NCI-H524 (cell line): ENCODE data around the gene EPHB2.
"Not testable (repeated sequence)": the region's sequence is repeated elsewhere in the genome, so short reads cannot be mapped to it uniquely, and the experiment has no call there.

ENCODE experiments used
- DNase-seq, 2 experiments: peaks; one replicate each; lab custom pipeline; 2025; lab: John Stamatoyannopoulos, UW

Gene EPHB2

DNA sequence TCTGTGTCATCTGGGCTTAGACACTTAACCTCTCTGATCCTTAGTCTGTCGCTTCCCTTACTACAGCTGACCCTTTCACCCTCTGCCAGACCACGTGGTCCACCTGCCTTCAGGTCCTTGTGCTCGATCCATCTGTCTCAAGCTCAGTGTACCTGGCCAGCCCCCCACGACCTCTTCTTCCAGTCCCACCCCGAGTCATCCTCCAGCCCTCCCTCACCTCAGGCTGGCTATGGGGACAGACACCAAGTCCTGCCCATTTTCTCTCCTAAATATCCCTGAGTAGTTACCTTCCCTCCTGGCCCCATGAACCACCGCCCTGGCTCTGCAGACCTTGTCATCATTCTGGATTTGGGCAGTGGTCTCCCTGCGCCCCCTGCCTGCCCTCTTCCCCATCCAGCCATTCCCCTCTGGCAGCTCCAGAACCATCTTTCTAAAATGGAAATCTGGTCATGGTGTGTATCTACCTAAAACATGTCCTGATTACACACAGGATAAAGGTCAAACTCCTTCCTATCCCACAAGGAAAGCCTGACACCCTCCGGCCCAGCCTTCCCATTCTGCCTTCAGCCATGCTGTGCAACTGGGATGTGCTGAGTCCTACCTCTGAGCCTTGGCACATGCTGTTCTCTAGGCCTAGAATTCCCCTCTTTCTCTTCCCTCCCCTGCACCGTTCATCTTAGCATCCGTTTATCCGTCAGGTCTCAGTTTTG, 107.6 kb downstream of the EPHB2 start:
- DNase-seq, result no peak

DNA sequence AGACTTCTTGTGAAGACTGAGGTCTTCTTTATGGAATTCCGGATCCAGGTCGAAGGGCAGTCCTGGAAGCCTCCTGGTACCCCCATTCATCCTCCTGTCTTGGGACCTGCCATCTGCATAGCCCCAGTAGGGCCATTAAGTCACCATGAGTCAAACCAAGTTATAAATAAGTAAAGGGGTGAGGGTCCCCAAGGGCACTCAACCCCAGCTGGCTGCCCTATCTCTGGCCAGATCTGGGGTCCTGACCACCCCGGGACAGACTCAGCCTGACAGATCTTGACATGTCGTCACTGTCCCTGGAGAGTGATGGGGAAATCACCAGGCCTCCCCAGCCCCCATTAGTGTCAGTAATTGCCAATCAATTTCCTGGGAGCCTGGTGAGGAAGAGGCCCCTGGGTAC, 108.7 kb downstream of the EPHB2 start:
- DNase-seq, result no peak

DNA sequence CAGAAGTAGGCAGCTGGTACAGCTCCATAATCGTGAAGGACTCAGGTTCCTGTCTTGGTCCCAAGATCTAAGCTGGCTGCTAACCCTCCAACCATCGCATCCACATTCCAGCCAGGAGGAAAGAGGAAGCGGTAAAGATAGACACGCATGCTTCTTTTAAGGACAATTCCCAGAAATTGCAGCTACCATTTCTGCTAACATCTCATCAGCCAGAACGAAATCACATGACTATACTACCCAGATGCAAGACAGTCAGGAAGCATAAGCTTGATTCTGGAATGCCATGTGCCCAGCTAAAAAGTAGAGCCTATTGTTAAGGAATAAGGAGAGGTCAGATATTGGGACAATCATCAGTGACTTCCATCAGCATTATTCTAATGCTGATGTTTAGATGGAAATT, 110.4 kb downstream of the EPHB2 start:
- no peak for DNase-seq

DNA sequence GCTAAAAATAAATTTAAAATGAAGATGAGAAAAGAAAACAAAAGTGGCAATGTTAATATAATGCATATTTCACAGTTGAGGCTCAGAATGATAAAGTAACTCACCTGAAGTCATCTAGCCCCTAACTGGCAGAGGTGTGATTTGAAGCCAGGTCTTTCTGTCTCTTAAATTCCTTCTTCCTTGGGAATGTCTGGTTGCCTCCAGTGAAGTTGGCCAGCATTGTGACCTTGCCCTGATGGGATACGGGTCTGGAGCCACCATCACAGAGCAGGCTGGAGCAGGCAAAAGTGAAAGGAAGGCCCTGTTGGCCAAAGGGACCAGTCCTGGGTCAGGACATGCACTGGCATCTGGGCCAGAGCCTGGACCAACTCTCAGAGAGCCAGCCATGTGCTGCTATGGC, 111.7 kb downstream of the EPHB2 start:
- DNase-seq, result no peak

DNA sequence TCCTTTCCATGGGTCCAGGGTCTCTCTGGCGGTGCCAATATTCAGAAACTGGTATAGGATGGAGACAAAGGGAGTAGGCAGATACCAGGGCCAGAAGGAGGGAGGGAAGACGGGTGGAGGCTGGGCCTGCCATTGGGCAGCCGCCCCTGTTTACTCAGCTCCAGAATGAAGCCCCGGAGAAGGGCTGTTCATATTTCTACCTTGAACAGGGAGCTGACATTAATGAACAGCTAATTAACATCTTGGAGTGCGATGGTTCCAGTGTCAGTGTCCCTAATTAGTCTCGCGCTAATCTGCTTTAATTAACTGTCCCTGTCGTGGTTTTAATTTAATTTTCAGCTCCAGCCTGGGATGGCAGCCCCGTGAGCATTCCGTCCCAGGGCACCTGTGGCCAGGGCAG, 113.8 kb downstream of the EPHB2 start:
- no peak for DNase-seq

DNA sequence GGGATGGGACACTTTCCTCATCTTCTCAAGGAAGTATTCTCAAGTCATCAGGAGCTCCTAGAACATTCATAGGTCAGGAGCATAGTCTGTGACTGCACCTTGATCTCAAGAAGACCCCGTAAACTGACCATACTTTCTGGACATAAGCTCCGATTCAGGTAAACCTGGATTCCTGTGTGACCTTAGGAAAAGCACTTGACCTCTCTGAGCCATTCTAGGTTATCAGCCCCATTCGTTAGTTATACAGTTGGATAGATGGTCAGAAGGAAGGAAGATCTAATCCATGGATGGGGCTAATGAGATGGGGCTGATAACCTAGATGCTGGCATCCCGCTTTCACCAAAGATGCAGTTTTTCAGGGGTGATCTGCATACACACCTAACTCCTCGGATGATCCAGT, 114.3 kb downstream of the EPHB2 start:
- DNase-seq, result no peak

DNA sequence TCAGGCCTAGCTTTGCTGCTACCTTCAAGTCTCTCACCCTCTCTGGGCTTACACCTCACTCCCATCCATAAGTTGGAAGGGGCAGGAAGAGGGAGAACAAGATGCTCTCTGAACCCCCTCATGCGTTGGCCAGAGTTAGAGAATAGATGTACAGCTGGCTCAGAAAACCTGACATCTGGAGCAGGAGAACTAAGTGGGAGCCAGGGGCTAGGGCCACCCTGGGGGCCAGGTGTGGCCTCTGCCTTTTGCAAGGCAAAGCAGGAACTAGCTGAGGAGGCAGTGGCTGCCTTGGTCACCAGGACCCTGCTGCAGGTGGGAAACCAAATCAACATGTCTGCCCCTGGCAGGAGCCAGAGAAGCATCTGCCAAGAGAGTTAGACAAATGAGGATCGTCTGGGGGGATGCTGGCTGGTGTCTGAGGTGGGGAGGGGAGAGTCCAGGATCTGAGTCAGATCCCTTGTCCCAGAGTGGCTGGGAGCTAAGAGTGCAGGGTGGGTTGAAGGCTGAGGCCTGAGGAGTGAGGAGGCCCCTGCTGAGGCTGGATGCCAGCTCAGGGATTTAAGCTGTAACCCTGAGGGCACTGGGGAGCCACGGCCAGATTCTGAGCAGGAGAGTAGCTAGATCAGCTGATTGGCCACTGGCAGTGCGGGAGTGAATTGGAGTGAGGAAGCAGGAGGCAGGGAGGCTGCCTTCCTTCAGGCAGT, 115.0 kb downstream of the EPHB2 start:
- no peak for DNase-seq

DNA sequence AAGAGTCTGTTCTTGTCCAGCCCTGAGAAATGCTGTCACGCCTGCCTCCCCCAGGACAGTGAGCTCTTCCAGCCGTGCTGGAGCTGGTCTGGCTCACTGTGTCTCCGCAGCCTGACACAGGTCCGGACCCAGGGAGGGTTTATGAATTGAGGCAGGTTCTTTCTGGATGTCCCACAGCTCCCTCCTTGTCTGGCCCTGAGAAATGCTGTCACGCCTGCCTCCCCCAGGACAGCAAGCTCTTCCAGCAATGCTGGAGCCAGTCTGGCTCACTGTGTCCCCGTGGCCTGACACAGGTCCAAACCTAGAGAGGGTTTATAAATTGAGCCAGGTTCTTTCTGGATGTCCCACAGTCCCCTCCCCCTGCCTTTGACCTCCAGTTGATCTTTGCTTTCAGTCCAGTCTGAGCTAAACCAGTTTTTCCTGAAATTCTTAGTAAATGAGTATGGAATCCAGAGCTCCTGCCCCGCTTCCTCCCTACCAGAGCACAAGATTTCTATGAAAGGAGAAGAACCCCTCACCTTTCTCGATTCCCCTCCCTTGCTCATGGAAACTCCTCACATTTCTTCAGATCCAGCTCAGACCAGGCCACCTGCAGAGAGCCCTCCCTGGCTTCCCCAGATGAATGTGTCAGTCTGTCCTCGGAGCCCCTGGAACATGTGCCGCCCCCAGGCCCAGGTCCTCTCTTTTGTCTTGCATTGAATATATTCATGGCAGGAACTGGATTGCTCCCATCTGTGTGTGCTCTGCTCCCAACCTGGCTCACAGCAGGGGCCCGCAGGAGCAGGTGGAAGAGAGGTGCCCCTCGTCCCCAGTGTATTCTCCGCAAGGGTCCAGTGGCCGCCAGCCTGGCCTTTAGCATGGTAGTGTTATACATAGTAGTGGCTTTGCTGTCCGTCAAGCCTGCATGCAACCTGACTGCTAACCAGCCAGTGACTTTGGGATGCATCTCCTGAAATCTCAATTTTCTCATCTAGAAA, 116.3 kb downstream of the EPHB2 start:
- DNase-seq, result no peak

DNA sequence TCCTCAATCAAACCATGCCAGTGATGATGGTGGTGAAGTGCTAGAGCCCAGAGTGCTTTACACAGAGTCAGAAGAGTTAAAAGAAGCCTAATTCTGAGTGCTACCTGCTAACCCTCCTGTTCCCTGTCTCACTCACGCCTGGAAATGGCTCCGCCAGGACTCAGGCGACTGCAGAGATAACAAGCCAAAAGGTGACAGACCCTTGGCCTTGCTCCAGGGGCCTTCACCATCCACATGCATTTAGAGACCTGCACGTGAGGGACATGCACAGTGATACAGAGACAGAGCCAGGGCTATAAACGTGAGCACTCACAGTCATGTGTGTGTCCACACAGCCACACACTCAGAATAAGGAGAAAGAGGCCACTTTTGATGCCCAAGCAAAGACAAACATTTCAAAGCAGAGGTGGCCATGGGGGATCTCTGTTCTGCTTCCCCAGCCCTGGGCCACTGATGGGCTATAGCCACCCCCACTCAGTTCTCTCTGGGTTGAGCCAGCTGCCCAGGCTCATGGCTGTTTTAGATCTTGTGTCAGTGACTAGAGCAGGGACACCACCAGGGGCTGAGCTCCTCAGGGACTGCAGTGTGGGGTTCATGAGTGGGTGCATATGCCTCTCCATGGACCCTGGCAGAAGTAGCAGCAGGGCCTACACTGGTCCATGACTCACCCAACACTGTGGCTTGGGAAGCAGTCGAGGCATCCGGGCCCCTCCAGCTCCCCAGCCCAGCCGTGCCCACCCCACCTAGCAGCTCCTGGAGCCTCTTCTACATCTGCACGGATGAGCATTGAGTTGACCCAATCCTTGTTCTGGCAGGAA, 117.2 kb downstream of the EPHB2 start:
- no peak for DNase-seq

DNA sequence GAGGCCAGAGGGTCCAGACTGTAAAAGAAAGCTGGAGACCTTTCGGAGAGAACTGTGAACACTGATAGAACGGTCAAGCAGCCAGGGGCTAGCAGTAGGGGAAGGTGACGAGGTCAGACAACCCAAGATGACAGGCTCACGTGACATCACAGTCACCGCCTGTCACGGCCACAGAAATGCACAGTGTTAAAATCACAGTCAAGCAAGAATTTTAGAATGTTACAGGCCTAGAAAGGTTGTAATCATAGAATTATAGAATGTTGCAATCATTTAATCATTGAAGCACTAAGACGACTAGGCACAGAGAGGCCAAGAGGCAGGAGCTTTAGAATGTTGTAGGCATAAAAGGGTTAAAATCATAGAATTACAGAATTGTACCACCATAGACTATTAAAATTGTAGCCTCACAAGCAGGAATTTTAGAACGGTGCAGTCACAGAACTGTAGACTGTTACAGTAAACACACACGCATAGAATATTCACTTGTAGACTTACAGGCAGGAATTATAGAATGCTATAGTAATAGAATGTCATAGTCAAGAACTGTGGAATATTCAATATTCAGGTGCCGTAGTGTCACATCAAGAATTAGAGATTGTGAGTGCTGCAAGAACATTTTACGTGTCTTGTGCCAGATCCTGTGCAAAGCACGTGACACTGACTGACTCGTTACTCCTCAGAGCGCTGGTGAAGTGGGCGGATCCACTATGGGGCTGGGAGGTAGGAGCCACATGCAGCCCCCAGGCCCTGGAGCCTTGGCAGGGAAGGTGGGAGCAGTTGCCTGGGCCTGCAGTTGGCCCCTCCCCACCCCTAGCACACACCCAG, 118.1 kb downstream of the EPHB2 start:
- DNase-seq, result no peak

DNA sequence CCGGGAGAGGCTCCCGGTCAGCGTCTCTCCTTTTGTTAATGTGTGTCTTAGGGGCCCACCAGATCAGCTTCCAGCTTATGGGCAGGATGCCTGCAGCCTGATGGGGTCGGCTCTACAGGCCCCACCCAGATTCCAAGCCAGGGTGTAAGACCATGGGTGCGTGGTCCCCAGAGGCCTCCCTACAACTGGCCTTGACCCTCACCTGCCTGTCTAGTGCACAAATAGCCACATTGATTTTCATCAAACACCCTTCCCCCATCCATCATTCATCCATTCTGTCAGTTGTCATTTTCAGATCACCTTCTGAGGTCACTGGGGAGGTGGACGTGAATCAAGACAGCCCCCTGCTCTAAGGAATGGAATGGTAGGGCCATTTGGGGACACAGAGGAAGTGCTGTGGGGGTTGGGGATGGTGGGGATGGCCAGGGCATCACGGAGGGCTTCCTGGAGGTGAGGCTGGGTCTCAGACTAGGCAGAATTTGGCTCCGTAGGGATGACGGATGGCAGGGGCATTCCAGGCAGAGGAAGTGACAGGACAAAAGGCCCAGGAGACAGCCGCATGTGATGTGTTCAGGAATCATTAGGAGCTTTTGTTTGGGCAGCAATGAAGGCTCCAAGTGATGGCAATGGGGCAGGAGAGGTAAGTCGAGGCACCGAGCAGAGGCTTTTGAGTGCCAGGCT, 118.8 kb downstream of the EPHB2 start:
- no peak for DNase-seq

DNA sequence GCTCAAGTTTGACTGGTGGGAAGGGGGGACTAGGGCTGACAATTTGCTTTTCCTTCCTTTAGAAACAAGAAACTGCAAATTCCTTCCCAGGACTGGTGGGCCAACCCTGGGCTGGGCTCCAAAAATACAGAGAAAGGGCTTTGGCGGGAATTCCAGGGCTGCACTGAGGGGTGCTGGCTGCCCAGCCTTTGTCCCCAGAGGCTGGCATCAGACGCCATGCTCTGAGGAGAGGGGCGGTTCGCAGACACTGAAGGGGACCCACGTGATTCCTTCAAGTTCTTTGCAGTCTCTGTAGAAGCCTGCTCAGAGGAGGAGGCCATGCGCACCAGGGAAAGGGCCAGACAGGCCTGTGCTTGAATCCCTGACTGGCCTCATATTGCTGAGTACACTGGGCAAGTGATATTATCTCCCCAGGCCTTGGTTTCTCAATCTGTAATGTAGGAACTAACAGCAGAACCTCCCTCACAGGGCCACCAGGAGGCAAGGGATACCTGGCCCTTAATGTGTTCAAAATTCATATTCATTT, 119.5 kb downstream of the EPHB2 start:
- no peak for DNase-seq

DNA sequence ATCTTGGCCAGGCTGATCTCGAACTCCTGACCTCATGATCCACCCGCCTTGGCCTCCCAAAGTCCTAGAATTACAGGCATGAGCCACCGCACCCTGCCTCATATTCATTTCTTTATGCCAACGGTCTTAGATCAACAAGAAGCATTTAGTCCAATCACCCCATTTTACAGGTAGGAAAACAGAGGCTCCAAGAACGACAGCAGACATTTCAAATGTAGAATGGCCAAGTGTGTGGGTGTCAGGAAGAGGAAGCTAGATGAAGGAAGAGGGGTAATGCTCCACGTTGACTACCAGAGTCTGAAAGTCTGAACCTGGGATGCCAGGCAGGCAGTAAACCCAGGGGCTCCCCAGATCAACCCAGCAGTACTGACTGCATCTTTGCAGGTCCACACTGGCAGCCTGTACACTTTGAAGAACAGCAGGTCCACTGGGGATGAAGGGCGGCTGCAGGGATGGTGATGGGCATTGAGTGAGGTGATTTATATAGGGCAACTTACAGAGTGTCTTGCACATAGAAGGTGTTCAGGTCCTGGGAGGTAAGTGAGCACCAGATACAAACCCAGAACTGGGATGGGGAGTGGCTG, 120.2 kb downstream of the EPHB2 start:
- DNase-seq, result no peak

DNA sequence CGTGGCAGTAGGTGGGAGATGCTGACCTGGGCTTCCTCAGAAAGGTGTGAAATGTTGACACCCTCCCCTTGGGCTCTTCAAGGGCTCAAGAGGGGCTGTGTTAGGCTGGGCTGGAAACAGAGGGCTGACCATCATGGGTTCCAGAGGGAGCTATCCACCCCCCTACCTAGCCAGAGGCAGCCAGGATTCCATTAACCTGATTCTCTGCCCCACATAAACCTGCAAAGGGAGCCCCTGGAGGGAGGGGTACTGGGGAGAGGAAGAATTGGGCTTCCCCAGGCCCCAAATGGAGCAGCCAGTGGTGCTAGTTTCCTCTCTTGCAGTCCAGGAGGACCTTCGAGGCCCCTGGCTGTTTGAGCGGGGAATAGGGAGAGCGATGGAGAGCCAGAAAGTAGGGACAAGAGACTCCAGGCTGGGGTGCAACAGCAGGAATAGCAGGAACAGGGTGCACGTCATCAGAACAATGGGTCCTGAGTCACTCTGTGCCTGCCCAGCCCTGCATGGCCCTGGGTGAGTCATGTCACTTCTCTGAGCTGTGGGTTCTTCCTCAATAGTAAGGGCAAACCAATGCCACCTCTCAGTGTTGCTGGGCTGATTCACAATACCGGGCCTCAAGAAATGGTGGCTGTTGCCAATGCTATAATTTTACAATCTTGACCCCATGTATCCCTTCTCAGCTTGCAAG, 121.2 kb downstream of the EPHB2 start:
- DNase-seq, result no peak

DNA sequence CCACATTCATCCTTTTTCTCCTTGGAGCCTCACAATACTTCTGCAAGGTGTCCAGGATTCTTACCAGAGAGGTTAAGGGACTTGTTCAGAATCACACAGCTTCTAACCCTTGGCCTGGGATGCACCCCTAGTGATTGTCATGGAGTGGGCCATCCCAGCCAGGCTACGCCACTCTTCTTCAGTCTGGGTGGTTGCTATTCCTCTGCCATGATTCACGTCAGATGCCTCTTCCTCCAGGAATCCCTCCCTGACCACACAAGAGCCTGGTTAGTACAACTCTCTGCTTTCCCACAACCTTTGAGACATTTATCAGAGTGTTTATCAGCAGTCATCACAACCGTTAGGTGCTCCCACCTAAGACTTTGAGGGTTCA, 121.8 kb downstream of the EPHB2 start:
- no peak for DNase-seq

DNA sequence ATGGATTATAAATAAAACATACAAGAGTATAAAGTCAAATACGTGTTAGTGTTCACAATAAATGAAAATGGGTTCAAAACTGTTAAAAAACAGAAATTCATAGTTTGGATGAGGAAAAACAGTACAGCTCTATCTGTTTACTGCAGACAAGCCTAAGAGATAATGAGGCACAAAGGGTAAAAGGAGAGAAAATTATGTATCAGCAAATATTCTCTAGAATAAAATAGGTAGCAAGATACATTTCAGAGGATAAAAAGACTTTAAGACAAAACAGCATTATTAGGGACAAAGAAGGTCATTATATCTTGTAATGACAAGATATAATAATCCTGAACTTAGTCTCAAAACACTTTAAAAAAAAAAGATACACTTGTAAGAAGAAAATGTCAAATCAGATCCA, 123.1 kb downstream of the EPHB2 start:
- no peak for DNase-seq

DNA sequence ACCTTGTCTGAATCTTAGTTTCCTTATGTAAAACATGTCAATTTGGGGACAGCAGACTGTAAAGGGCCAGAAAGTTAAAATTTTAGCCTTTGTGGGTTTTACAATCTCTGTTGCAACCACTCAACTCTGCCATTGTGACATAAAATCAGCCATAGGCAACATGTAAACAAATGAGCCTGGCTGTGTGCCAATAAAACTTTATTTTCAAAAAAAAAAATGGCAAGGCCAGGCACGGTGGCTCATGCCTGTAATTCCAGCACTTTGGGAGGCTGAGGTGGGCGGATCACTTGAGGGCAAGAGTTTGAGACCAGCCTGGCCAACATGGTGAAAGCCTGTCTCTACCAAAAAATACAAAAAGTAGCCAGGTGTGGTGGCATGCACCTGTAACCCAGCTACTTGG, 123.8 kb downstream of the EPHB2 start:
- DNase-seq, result not testable (repeated sequence)

DNA sequence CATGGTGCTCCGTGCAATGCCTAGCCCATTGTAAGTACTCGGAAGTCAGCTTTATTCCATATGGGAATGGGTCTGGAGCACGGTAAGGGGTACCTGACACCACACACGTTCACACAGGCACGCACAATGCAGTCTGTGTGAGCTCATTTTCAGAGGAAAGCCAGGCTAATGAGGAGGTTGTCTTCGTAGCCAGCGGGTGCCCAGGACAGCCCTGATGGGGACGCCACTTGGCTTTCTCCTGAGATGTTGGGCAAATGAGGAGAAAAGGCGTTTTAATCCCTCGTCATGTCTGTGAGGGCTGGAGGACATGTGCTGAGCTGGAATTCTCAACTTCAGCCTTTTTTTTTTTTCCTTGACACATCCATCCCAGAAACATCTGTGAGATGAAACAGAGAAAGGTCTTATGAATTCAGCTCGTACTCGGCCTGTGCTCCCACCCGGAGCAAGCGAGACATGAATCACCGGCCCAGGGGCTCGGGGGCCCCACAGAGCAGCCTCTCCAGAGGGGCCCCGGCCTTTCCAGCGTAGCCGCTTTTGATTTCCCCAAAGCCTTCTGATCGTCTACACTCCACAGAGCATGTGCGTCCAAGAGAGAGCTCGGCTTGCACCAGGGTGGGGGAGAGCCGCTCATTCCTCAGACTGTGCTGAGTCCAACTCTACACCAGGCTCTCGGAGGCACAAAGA, 125.1 kb downstream of the EPHB2 start:
- no peak for DNase-seq

DNA sequence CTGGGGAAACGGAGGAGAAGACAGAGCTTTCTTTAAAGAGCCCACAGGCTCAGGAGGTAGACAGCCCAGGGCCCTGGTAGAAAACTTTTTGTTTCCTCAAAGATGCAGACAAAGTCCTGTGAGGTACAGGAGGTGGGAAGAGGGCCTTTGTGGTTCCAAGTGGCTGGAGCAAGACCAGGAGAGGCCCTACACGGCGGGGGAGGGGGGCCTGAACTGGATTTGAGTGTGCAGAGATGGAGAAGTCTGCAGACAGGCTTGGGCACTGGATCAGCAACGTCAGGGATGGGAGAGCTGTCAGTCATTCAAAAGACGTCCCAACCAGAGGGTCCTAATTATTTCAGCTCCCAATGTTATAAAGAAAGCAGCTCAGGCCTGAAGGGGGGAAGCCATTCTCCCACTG, 126.2 kb downstream of the EPHB2 start:
- no peak for DNase-seq
